GM06990 (cell line): ENCODE data around the gene MRPS27.
"Not testable (repeated sequence)": the region's sequence is repeated elsewhere in the genome, so short reads cannot be mapped to it uniquely, and the experiment has no call there.

ENCODE experiments used
- DNase-seq: peaks from one replicate; pipeline ENCODE4 v3.0.0-alpha.2; 2011; ENCODE audit not compliant: insufficient read length; ENCODE audit errors: extremely low read depth
- H3K27me3 ChIP-seq: replicated peaks from 2 replicates; pipeline ENCODE4 v1.6.0; 2011; ENCODE audit warnings: low read length; ENCODE audit not compliant: control insufficient read depth, insufficient read depth
- H3K36me3 ChIP-seq: 2 replicates; pipeline ENCODE4 v1.5.1; 2011; ENCODE audit warnings: low read length; ENCODE audit not compliant: control insufficient read depth, insufficient read depth
- H3K4me3 ChIP-seq: replicated peaks from 2 replicates; pipeline ENCODE4 v1.5.1; 2011; ENCODE audit warnings: low read depth, mild to moderate bottlenecking, control low read depth, low read length
- CTCF ChIP-seq: IDR thresholded peaks from 2 replicates; pipeline ENCODE4 v1.5.1; 2011; ENCODE audit warnings: low read length, control low read depth, mild to moderate bottlenecking, inconsistent platforms; ENCODE audit not compliant: insufficient read depth, poor library complexity, severe bottlenecking

Gene MRPS27

GRCh38 chr5:72300590-72301339, 19.3 kb downstream of the MRPS27 start:
- Histone ChIP-seq H3K27me3 (no peaks in the 10 kb centered on the region), H3K36me3 (no peaks in the 10 kb centered on the region), H3K4me3 (no peak overlapping the region)
- DNase-seq: no peak
- no peak for TF ChIP-seq CTCF

GRCh38 chr5:72298711-72299110, 21.3 kb downstream of the MRPS27 start:
- DNase-seq: no peak
- TF ChIP-seq CTCF: no peak
- Histone ChIP-seq H3K36me3 (no peaks in the 10 kb centered on the region), H3K4me3 (peak overlapping the region; percentile 9), H3K27me3 (no peaks in the 10 kb centered on the region)

- not testable (repeated sequence) for H3K36me3 ChIP-seq, H3K27me3 ChIP-seq
- peak overlapping the region; percentile 20 for H3K4me3 ChIP-seq
- peak; percentile 47 for DNase-seq
Measured at GRCh38 chr5:72298136-72298535, 21.9 kb downstream of the MRPS27 start.

- no peak for TF ChIP-seq CTCF
- H3K4me3 ChIP-seq: no peak overlapping the region
- no peak for DNase-seq
- H3K36me3 ChIP-seq: no peaks in the 10 kb centered on the region
- no peaks in the 10 kb centered on the region for H3K27me3 ChIP-seq
Measured at GRCh38 chr5:72296256-72296655, 23.8 kb downstream of the MRPS27 start.

- DNase-seq: no peak
- Histone ChIP-seq H3K36me3 (no peaks in the 10 kb centered on the region), H3K4me3 (no peak overlapping the region), H3K27me3 (no peaks in the 10 kb centered on the region)
- no peak for TF ChIP-seq CTCF
Measured at GRCh38 chr5:72295539-72295938, 24.5 kb downstream of the MRPS27 start.

GRCh38 chr5:72294473-72294872, 25.6 kb downstream of the MRPS27 start:
- peak; percentile 54 for DNase-seq
- Histone ChIP-seq H3K36me3 (no peaks in the 10 kb centered on the region), H3K27me3 (no peaks in the 10 kb centered on the region), H3K4me3 (peak overlapping the region; percentile 18; the same call in 1 of the 2 replicates)
- TF ChIP-seq CTCF: no peak
